Panc1 (cell line): ENCODE results near the gene WDR86. TPM values are rescaled to one million over a fixed set of nuclear protein-coding genes. Genes with fewer than 3 reads are reported as not detected.

Experiments
- ATAC-seq: fragments of 200-7000 bp; cut with Tn5 transposase; 2 replicates; pipeline ENCODE4 v1.9.1; 2020; ENCODE audit warnings: mild to moderate bottlenecking, moderate library complexity
- BruUV-seq: library from RNA; stranded (reverse); fragments of 400-500 nt; replicated peaks from 2 replicates; lab custom pipeline; 2021; lab: Mats Ljungman, UMichigan
- CTCF ChIA-PET: fragments of 300-600 bp; sonication (Branson Sonifier 250); formaldehyde crosslinking; loops from one replicate; lab custom pipeline; 2022; ENCODE audit warnings: antibody characterized with exemption; lab: Charles Lee
- POLR2A ChIA-PET: fragments of 300-600 bp; sonication (Branson Sonifier 250); formaldehyde crosslinking; loops from one replicate; lab custom pipeline; 2022; ENCODE audit warnings: antibody characterized with exemption; lab: Charles Lee
- DNase-seq: peaks from one replicate; pipeline ENCODE4 v3.0.0-alpha.2; 2010; ENCODE audit warnings: low read depth, low spot score
- H3K27ac ChIP-seq: 2 replicates; pipeline ENCODE4 v1.5.1; 2011; ENCODE audit warnings: mild to moderate bottlenecking, low read length, inconsistent platforms
- H3K27me3 ChIP-seq: fragments of 200-500 bp; sonication (Bioruptor generic); 2 replicates; pipeline ENCODE4 v1.6.0; 2014; ENCODE audit warnings: low read length, inconsistent platforms; ENCODE audit not compliant: control insufficient read depth, insufficient read depth
- H3K36me3 ChIP-seq: fragments of 200-500 bp; sonication (Bioruptor generic); 2 replicates; pipeline ENCODE4 v1.5.1; 2014; ENCODE audit warnings: inconsistent platforms, mild to moderate bottlenecking, low read length, moderate library complexity; ENCODE audit not compliant: control insufficient read depth, insufficient read depth
- H3K4me1 ChIP-seq: 2 replicates; pipeline ENCODE4 v1.5.1; 2011; ENCODE audit warnings: inconsistent platforms, mild to moderate bottlenecking, low read length, moderate library complexity; ENCODE audit not compliant: control insufficient read depth, insufficient read depth
- H3K4me3 ChIP-seq, 2 experiments: 2 replicates each; pipeline ENCODE4 v1.5.1; 2011 to 2012; ENCODE audit warnings: low read depth in 2 of 2, low read length in 2 of 2, mild to moderate bottlenecking in 2 of 2, inconsistent platforms in 1 of 2, moderate library complexity in 1 of 2
- H3K9me3 ChIP-seq: fragments of 200-500 bp; sonication (Bioruptor generic); 2 replicates; pipeline ENCODE4 v1.5.1; 2014; ENCODE audit warnings: low read depth, mild to moderate bottlenecking, inconsistent platforms, low read length, moderate library complexity; ENCODE audit not compliant: control insufficient read depth, insufficient read depth
- POLR2AphosphoS5 ChIP-seq: IDR thresholded peaks from 2 replicates; pipeline ENCODE4 v1.6.1; 2012; ENCODE audit warnings: mild to moderate bottlenecking, low read depth, low read length, moderate library complexity
- SIN3A ChIP-seq: IDR thresholded peaks from 2 replicates; pipeline ENCODE4 v1.6.1; 2012; ENCODE audit warnings: low read depth, mild to moderate bottlenecking, low read length, moderate library complexity, borderline replicate concordance; ENCODE audit not compliant: insufficient read depth
- TCF7L2 ChIP-seq: IDR thresholded peaks from 2 replicates; pipeline ENCODE4 v1.6.1; 2011; ENCODE audit warnings: mild to moderate bottlenecking, low read depth, low read length, inconsistent platforms
- in situ Hi-C: cut with HindIII; loops from 2 replicates; pipeline ENCODE4 v1.10.0; 2016; ENCODE audit warnings: low sequenced_read_pairs, low pct_unique_long_range_greater_than_20kb
- intact Hi-C: fragments of 100-400 bp; cut with micrococcal nuclease; formaldehyde crosslinking; loops from one replicate; pipeline ENCODE4 v1.10.0; 2022; ENCODE audit not compliant: unreplicated experiment
- total RNA-seq: library from RNA; stranded (reverse); gene quantifications from one replicate; pipeline ENCODE4 v1.2.1, GENCODE V29; 2021; ENCODE audit not compliant: unreplicated experiment
- TF ChIP-seq, protein P1 (sequence below), 2 experiments: IDR thresholded peaks; 2 replicates each; pipeline ENCODE4 v1.6.1; 2011 to 2012; ENCODE audit warnings: low read depth in 2 of 2, control low read depth in 1 of 2, low read length in 1 of 2, mild to moderate bottlenecking in 1 of 2, moderate library complexity in 1 of 2; ENCODE audit not compliant: insufficient read depth in 1 of 2
- TF ChIP-seq, protein P2 (sequence below): fragments of 450-650 bp; IDR thresholded peaks from 2 replicates; pipeline ENCODE4 v1.5.1; 2017; ENCODE audit warnings: mild to moderate bottlenecking

WDR86 gene
- total RNA-seq, 1 experiment from 2014 or later = 0.72 TPM

DNA sequence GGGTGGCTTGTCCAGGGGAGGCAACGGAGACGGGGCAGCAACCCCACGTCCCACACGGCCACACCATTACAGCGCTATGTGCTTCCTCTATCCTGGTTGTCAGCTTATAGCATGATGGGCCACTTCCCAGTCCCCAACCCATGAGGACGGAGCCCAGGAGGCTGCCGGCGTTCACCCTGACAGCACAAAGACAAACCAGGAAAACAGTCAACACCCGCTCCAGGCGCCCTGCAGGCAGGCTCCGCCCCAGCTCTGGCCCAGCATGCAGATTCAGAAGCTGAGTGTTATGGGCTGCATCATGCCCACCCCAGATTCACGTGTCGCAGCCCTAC is 14.8 kb downstream of the WDR86 start:
- ATAC-seq = no peak
- Histone ChIP-seq H3K4me3 (no peak overlapping the region), H3K9me3 (no peaks in the 10 kb centered on the region), H3K27ac (no peak overlapping the region), H3K27me3 (no peaks in the 10 kb centered on the region), H3K4me1 (peaks cover 4% of the 10 kb centered on the region; the same call in 1 of the 2 replicates), H3K36me3 (no peaks in the 10 kb centered on the region)
- BruUV-seq = no TSS peak
- intact Hi-C loops = no loop called here
- ChIA-PET CTCF (no interaction called here), POLR2A (no interaction called here)
- no peak for TF ChIP-seq SIN3A
- no peak for TF ChIP-seq POLR2AphosphoS5
- no peak for TF ChIP-seq TCF7L2
- TF ChIP-seq, protein P1, sequence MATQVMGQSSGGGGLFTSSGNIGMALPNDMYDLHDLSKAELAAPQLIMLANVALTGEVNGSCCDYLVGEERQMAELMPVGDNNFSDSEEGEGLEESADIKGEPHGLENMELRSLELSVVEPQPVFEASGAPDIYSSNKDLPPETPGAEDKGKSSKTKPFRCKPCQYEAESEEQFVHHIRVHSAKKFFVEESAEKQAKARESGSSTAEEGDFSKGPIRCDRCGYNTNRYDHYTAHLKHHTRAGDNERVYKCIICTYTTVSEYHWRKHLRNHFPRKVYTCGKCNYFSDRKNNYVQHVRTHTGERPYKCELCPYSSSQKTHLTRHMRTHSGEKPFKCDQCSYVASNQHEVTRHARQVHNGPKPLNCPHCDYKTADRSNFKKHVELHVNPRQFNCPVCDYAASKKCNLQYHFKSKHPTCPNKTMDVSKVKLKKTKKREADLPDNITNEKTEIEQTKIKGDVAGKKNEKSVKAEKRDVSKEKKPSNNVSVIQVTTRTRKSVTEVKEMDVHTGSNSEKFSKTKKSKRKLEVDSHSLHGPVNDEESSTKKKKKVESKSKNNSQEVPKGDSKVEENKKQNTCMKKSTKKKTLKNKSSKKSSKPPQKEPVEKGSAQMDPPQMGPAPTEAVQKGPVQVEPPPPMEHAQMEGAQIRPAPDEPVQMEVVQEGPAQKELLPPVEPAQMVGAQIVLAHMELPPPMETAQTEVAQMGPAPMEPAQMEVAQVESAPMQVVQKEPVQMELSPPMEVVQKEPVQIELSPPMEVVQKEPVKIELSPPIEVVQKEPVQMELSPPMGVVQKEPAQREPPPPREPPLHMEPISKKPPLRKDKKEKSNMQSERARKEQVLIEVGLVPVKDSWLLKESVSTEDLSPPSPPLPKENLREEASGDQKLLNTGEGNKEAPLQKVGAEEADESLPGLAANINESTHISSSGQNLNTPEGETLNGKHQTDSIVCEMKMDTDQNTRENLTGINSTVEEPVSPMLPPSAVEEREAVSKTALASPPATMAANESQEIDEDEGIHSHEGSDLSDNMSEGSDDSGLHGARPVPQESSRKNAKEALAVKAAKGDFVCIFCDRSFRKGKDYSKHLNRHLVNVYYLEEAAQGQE (IDR thresholded peaks at IDR 0.05; ENCODE audit: insufficient read depth in 1 of 2, low read depth in 2 of 2, low read length in 1 of 2) = no peak
- TF ChIP-seq, protein P2, sequence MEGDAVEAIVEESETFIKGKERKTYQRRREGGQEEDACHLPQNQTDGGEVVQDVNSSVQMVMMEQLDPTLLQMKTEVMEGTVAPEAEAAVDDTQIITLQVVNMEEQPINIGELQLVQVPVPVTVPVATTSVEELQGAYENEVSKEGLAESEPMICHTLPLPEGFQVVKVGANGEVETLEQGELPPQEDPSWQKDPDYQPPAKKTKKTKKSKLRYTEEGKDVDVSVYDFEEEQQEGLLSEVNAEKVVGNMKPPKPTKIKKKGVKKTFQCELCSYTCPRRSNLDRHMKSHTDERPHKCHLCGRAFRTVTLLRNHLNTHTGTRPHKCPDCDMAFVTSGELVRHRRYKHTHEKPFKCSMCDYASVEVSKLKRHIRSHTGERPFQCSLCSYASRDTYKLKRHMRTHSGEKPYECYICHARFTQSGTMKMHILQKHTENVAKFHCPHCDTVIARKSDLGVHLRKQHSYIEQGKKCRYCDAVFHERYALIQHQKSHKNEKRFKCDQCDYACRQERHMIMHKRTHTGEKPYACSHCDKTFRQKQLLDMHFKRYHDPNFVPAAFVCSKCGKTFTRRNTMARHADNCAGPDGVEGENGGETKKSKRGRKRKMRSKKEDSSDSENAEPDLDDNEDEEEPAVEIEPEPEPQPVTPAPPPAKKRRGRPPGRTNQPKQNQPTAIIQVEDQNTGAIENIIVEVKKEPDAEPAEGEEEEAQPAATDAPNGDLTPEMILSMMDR = no peak
- in situ Hi-C loops = no loop called here
- DNase-seq = no peak

DNA sequence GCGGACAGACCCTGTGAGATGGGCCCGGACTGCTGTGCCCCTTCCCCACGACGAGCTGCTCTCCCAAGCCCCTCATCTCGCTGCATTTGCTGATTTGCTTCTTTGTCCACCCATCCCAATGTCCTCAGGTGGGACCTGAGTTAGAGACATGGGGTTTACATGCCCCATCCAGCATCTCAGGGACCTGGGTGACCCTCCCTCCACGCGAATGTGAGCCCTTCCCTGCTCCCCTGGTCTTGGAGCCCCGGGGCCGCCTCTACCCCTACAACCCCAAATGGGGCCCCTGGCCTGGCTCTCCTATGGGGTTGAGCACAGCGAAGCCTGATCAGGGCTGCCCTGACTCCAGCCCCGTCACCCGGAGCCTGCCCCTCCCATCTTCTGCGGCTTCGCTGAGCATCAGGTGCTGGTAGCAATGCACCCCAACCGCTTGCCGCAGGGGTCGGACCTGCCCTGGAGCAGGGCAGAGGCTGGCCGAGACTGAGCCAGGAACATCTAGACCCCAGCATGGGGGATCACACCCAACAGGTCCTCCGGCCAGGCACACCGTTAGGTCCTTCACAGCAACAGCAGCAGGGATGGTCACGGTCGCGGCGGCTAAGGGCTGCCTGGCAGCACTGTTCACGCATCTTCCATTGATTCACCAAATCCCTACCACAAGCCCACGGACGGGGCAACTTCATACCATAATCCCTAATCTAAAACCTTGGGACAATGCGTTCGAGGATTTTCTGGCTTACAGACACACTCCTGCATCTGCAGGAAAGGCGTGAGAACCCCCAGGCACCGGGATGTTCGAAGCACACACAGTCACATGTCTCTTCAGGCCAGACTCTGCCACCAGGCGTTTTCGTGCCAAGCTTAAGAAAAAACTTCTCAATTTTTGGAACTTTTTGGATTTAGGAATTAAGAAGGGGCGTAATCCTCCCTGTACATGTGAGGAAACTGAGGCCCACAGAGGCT is 15.5 kb downstream of the WDR86 start:
- Histone ChIP-seq H3K36me3 (no peaks in the 10 kb centered on the region), H3K4me3 (no peak overlapping the region), H3K27ac (no peak overlapping the region), H3K27me3 (no peaks in the 10 kb centered on the region), H3K9me3 (no peaks in the 10 kb centered on the region), H3K4me1 (peaks cover 4% of the 10 kb centered on the region; the same call in 1 of the 2 replicates)
- intact Hi-C loops = no loop called here
- BruUV-seq = no TSS peak
- ATAC-seq (no peak), DNase-seq (no peak)
- in situ Hi-C loops = no loop called here
- CTCF ChIA-PET = no interaction called here
- POLR2A ChIA-PET = no interaction called here
- TF ChIP-seq SIN3A (no peak), TCF7L2 (no peak), POLR2AphosphoS5 (no peak)
- TF ChIP-seq, protein P2 = no peak
- TF ChIP-seq, protein P1 (IDR thresholded peaks at IDR 0.05; ENCODE audit: insufficient read depth in 1 of 2, low read depth in 2 of 2, low read length in 1 of 2) = no peak
